ENCODE measurements around the gene RASL10A.
"Not testable (repeated sequence)": the region's sequence is repeated elsewhere in the genome, so short reads cannot be mapped to it uniquely, and the experiment has no call there.

Gene RASL10A

GRCh38 chr22:29315286-29316140, at the start of gene RASL10A:
TSS of gene RASL10A (minus strand) at chr22:29315697. CDS start at chr22:29315246, 451 bp downstream.
- DNase-seq: no peak

DNA sequence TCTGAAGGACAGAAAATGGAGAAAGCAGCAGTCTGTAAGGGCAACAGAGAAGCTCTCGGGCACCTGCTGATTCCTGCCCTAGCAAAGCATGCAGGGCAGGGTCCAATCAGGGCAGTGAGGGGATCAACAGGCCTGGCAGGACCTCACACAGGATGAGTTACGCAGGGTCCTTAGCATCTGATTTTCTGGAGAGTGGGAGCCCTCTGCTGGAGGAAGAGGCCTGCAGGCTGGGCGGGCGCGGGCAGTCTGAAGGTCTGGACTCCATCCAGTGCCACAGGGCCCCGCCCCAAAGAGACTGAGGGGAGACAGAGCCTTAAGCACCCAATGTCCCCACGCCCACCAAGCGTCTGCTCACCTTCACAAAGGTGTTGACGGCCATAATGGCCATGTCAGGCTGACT, 44.0 kb upstream of the RASL10A start:
- no peak for DNase-seq

- not testable (repeated sequence) for DNase-seq
Measured at GRCh38 chr22:29357193-29357890, 41.8 kb upstream of the RASL10A start.

DNA sequence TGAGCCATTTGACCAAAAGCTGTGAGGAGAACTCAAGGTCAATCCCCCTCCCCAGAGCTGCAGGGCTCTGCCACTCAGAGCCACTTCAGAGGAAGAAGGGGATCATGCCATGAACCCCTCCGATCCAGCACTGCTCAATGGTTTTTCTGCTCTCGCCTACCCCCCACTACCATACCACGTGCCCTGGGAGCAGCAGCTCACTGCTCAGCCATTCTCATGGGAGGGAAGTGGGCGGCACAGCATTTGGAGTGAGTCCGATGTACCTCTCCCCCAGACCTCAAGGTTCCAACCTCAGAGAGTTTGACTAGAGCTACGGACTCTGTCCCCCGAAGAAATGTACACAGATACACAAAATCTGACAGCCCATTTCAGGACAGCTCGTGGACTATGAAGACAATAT, 38.4 kb upstream of the RASL10A start:
- no peak for DNase-seq

DNA sequence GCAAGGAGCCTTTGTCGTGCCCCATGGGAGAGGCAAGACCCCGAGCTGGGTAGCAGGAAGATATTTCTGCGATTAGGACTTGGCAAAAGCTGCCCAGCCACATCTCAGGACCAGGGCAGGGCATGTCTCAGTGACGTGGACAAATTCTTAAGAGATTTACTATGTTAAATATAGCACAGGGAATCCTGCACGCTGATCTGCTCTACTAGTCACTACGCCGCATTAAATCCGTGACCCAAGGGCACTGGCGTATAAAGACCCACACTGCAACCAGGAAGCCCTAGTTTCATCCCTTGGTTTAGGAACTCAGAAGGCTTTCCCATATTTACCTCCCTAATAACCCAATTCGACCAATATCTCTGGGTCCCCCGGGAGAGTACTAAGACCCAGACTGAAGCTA, 37.8 kb upstream of the RASL10A start:
- no peak for DNase-seq

DNA sequence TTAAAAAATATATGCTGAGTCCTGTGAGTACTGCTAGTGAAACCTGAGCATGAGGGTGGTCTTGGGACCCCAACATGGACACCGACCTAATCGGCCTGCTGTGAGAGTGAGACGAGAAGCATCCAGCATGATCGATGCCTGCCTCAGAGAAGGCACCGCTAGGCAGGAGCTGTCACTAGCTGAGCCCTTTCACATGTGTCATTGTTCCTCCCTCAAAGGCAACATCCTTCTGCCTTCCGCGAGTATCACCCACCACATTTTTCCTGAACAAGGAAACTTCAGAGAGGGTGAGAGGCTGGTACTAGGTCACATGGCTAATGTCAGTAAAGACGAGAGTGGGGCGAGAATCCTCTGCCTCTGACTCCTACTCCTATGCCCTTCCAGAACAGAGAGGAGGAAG, 37.3 kb upstream of the RASL10A start:
- no peak for DNase-seq

DNA sequence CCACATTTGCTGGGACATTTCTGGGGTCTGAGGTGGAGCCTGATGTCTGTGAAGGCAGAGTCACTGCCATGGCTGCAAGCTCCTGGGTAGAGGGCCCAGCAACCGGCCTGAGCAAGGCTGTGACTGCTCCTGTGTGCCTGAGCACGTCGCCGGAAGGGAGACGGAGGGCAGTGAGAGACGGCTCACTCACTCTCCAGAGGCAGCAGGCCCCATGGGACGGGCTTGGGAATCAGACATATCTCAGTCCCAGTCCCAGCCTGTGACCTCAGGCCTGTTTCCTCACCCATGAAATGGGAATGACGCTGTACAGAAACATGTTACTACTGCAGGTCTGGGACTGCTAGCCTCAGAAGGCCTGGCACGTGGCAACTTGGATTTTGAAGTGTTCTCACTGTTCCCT, 36.4 kb upstream of the RASL10A start:
- DNase-seq: no peak

GRCh38 chr22:29351042-29351441, 35.5 kb upstream of the RASL10A start:
- no peak for DNase-seq

GRCh38 chr22:29348956-29349355, 33.5 kb upstream of the RASL10A start:
- DNase-seq: no peak

- no peak for DNase-seq
Measured at GRCh38 chr22:29348041-29348440, 32.5 kb upstream of the RASL10A start.

- no peak for DNase-seq
Measured at GRCh38 chr22:29346659-29347058, 31.2 kb upstream of the RASL10A start.

DNA sequence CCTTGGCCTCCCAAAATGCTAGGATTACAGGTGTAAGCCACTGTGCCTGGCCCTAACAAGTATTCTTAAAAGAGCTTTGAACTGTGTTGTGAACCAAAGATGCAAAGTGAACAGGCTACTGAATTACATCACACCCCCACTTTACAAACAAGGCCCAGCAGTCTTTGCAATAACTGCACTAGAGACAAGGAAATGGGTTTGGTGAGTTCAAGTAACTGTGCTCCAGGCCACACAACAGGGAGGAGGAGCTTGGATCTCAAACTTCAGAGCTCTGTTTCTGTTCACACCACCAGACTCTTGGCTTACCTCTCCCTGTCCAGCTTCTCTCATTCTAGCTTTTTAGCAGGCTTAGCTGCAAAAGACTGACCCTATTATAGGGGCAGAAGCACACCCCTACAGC, 30.4 kb upstream of the RASL10A start:
- no peak for DNase-seq

- not testable (repeated sequence) for DNase-seq
Measured at GRCh38 chr22:29344889-29345288, 29.4 kb upstream of the RASL10A start.

DNA sequence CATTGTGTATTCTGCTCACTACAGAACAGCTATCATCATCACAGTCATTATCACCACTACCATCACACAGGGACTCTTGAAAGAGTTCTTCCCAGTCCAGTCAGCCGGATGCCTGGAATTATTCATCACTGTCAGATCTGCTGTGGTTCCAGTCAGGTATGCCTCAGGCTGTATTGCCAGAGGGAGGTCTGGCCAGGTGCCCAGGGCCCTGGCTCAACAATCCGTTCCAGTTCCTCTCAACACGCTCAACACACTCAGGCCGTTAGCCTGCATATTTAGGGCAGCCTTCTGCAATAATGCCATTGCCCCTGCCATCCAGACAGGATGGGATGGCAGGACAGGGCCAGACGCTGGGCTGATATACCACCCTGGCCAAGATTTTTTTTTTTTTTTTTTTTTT, 28.6 kb upstream of the RASL10A start:
- no peak for DNase-seq

DNA sequence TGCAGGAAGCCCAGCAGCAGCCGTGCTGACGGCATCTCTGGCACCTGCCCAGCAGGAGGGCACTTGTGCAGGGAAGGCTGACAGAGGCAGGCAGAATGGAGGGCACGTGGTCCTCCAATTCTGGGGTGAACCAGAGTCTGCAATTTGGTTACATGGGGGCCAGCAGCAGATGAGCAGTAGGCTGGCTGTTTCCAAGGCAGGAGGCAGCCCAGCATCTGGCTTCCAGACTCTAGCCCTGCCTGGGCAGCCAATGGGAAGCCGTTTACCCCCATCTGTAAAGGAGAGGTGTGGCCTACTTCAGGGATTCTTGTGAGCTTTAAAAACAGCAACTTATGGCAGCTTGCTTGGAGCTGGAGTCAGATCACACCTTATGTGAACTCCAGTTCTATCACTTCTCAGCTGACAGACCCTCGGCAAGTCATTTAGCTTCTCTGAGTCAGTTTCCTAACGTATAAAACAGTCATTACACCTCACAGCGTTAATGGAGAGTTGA, 27.9 kb upstream of the RASL10A start:
- DNase-seq: no peak

- no peak for DNase-seq
Measured at GRCh38 chr22:29342577-29343312, 27.2 kb upstream of the RASL10A start.

- no peak for DNase-seq
Measured at GRCh38 chr22:29342177-29342576, 26.7 kb upstream of the RASL10A start.

GRCh38 chr22:29341849-29342127, 26.3 kb upstream of the RASL10A start:
- no peak for DNase-seq

GRCh38 chr22:29341056-29341848, 25.8 kb upstream of the RASL10A start:
- no peak for DNase-seq

DNA sequence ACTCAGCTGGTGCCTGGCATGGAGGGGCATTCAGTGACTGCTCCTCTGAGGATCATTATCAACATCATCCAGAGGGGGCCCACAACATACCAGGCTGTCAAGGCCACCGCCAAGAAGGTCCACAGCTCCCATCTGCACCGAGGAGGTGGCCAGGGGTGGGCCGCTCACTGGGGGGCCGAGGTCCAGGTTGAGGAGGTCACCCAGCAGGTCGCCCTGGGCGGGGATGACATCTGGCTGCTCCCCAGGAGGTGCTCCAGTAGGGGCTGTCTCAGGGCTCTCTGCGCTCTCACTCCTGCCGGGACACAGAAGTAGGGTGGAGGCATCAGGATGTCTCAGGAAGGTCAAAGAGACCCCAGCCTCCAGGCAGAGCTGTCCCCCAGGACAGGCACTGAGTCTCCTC, 25.1 kb upstream of the RASL10A start:
- DNase-seq: no peak

GRCh38 chr22:29339381-29340235, 24.1 kb upstream of the RASL10A start:
- DNase-seq: no peak

- no peak for DNase-seq
Measured at GRCh38 chr22:29338398-29338797, 22.9 kb upstream of the RASL10A start.
